Measurements from ENCODE around the gene CDYL. TPM values are rescaled to one million over a fixed set of nuclear protein-coding genes. Genes with fewer than 3 reads are reported as not detected.

The CDYL gene
- total and polyA plus RNA-seq, 10 donors, result 6.8 to 48.4 (median 35.3) TPM

DNA sequence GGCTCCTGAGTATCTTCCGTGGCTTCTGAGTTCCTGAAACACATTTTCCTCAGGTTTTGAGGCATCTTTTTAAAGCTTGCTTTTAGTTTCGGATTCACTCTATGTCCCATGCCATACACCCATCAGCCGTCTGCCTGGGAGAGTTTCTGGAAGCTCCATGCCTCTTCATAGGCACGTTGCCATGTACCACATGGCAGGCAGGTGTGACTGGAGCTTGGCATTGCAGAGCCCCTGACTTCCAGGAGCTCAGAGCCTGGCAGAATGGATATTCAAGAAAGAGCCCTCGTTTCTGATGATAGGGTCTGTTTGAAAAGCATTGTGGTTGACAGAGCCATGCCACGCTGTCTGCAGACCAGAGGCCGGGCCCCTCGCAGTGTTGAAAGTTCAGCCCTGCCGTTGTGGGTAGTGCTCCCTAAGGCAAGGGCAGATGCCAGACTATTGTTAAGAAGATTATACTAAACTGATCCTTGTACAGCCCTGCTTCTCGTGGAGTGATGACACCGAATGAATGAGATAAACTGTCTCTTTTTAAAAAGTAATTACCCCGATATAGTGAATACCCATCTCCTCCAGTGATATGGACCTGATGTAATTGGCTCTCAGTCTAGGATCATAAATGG lies 127.7 kb downstream of the CDYL start:
- Histone ChIP-seq H3K36me3 (peaks cover 0 to 34% (median 3%) of the 10 kb centered on the region in 6 donors), H3K4me3 (no peak overlapping the region), H3K4me1 (peaks cover 0 to 56% (median 41%) of the 10 kb centered on the region in 6 donors), H3K27me3 (replicated peaks in 1 of 7) (no peaks in the 10 kb centered on the region), H3K27ac (no peak overlapping the region), H3K9me3 (peaks cover 5 to 10% (median 8%) of the 10 kb centered on the region in 8 donors)
- intact Hi-C loops (cut with DNase I; ENCODE audit: low total_unique reads), result no loop called here
- WGBS, 5 donors, result 85 to 91% (median 89%) methylated on average over 12 of the region's 12 CpGs
- no peak for DNase-seq
- no peak for TF ChIP-seq POLR2A (IDR thresholded peaks at IDR 0.05)
- TF ChIP-seq POLR2AphosphoS5 (IDR thresholded peaks at IDR 0.05), result no peak
- TF ChIP-seq, protein P1, sequence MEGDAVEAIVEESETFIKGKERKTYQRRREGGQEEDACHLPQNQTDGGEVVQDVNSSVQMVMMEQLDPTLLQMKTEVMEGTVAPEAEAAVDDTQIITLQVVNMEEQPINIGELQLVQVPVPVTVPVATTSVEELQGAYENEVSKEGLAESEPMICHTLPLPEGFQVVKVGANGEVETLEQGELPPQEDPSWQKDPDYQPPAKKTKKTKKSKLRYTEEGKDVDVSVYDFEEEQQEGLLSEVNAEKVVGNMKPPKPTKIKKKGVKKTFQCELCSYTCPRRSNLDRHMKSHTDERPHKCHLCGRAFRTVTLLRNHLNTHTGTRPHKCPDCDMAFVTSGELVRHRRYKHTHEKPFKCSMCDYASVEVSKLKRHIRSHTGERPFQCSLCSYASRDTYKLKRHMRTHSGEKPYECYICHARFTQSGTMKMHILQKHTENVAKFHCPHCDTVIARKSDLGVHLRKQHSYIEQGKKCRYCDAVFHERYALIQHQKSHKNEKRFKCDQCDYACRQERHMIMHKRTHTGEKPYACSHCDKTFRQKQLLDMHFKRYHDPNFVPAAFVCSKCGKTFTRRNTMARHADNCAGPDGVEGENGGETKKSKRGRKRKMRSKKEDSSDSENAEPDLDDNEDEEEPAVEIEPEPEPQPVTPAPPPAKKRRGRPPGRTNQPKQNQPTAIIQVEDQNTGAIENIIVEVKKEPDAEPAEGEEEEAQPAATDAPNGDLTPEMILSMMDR (IDR thresholded peaks at IDR 0.05 in 8 of 11, conservative IDR thresholded peaks at IDR 0.05 in 3 of 11), result no peak

DNA sequence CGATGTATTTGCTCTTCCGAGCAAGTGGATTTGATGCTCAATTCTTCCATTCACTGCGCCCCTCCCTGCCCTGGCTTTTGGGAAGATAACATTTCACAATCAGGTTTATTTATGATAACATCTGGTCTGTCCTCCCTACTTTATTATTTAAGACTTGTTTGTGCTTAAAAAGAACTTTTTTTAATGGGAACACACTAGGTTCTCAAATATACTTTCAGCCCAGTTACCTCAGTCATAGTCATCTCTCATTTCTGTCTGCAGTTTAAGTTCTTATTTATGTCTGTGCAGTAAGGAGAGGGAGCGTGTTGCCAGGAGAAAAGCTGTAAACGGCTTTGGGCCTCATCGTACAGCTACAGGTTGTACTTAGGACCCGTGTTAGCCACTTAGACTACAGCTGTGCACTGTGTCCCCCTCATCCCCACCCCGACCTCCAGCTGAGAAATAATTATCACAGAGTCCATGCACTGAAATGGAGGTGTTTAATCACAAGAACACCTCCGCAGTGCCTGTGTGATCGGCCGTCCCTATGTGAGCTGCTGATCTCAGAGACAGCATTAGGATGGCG lies 128.3 kb downstream of the CDYL start:
- peaks cover 0 to 57% (median 41%) of the 10 kb centered on the region in 6 donors for H3K4me1 ChIP-seq
- no peak overlapping the region for H3K27ac ChIP-seq
- DNase-seq, result no peak
- intact Hi-C loops (cut with DNase I; ENCODE audit: low total_unique reads), result no loop called here
- H3K36me3 ChIP-seq, result peaks cover 0 to 34% (median 0%) of the 10 kb centered on the region in 6 donors
- no peak for TF ChIP-seq POLR2A (IDR thresholded peaks at IDR 0.05)
- TF ChIP-seq, protein P1 (IDR thresholded peaks at IDR 0.05 in 8 of 11, conservative IDR thresholded peaks at IDR 0.05 in 3 of 11), result no peak
- no peak for TF ChIP-seq POLR2AphosphoS5 (IDR thresholded peaks at IDR 0.05)
- H3K9me3 ChIP-seq, result peaks cover 0 to 3% (median 2%) of the 10 kb centered on the region in 8 donors
- H3K4me3 ChIP-seq, result no peak overlapping the region
- H3K27me3 ChIP-seq (replicated peaks in 1 of 7), result no peaks in the 10 kb centered on the region
- 93 to 98% (median 95%) methylated on average over 12 of the region's 12 CpGs for WGBS, 5 donors

DNA sequence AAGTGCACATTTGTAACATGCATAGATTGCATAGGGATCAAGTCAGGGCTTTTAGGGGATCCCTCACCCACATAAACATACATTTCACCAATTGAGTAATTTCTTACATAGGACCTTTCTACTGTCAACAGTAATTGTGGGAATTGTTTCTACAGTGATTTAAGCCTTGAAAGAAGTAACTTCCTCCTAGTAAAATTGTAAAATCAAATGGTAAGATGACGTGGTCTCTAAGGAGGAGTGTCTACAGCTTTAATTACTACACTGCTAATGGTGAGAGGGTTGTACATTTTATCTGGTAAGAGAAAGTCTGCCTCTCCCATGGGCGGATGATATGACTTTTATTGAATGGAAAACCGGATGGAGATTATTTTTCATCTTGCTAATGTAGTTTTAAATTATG lies 129.6 kb downstream of the CDYL start:
- intact Hi-C loops (cut with DNase I; ENCODE audit: low total_unique reads), result no loop called here
- Histone ChIP-seq H3K4me3 (no peak overlapping the region), H3K9me3 (no peaks in the 10 kb centered on the region), H3K36me3 (peaks cover 0 to 45% (median 0%) of the 10 kb centered on the region in 6 donors), H3K27ac (peak overlapping the region in 4 of 8 donors; percentile 46 to 67 (median 50)), H3K4me1 (peaks cover 0 to 55% (median 41%) of the 10 kb centered on the region in 6 donors), H3K27me3 (replicated peaks in 1 of 7) (no peaks in the 10 kb centered on the region)
- no peak for DNase-seq
- TF ChIP-seq, protein P1 (IDR thresholded peaks at IDR 0.05 in 8 of 11, conservative IDR thresholded peaks at IDR 0.05 in 3 of 11), result no peak
- TF ChIP-seq POLR2AphosphoS5 (IDR thresholded peaks at IDR 0.05), result no peak
- TF ChIP-seq POLR2A (IDR thresholded peaks at IDR 0.05), result no peak
- WGBS, 5 donors, result 64 to 74% (median 71%) methylated on average over 3 of the region's 3 CpGs
